OCI-LY3 (cell line): ENCODE measurements around the gene CLDN4.

Experiments
- H2AFZ ChIP-seq: fragments of 200-600, 300-600 bp; shearing (Covaris generic); 2 replicates; pipeline ENCODE4 v1.6.0; 2014; ENCODE audit warnings: antibody characterized with exemption, low read depth, low read length
- H3K27ac ChIP-seq: fragments of 200-600, 300-600 bp; sonication (generic); 2 replicates; pipeline ENCODE4 v1.5.1; 2014; ENCODE audit warnings: mild to moderate bottlenecking, low read length, moderate library complexity, mixed read lengths
- H3K27me3 ChIP-seq: fragments of 200-600, 300-600 bp; sonication (generic); 2 replicates; pipeline ENCODE4 v1.6.1; 2014; ENCODE audit warnings: low read depth, low read length, mixed read lengths
- H3K36me3 ChIP-seq: fragments of 200-600, 300-600 bp; sonication (generic); replicated peaks from 2 replicates; pipeline ENCODE3; 2014; ENCODE audit warnings: low read depth, low read length, mixed read lengths
- H3K4me1 ChIP-seq: fragments of 300-600, 200-600 bp; sonication (generic); 2 replicates; pipeline ENCODE4 v1.6.1; 2014; ENCODE audit warnings: low read length, mixed read lengths
- H3K4me2 ChIP-seq: fragments of 200-600, 300-600 bp; sonication (generic); 2 replicates; pipeline ENCODE4 v1.6.1; 2014; ENCODE audit warnings: low read length, mixed read lengths
- H3K4me3 ChIP-seq: fragments of 300-600, 200-600 bp; sonication (generic); 2 replicates; pipeline ENCODE4 v1.5.1; 2014; ENCODE audit warnings: antibody characterized with exemption, mild to moderate bottlenecking, low read length, moderate library complexity
- H3K79me2 ChIP-seq: fragments of 300-600, 200-600 bp; shearing (Covaris generic); 2 replicates; pipeline ENCODE4 v1.6.1; 2014; ENCODE audit warnings: mild to moderate bottlenecking, low read length, mixed read lengths
- H3K9ac ChIP-seq: fragments of 300-600, 200-600 bp; shearing (Covaris generic); 2 replicates; pipeline ENCODE4 v1.6.0; 2014; ENCODE audit warnings: mild to moderate bottlenecking, low read length, moderate library complexity
- H3K9me3 ChIP-seq: fragments of 200-600, 300-600 bp; shearing (Covaris generic); 2 replicates; pipeline ENCODE4 v1.6.1; 2014; ENCODE audit warnings: low read length, mixed read lengths; ENCODE audit not compliant: insufficient read depth
- H4K20me1 ChIP-seq: fragments of 200-600, 300-600 bp; sonication (generic); 2 replicates; pipeline ENCODE4 v1.6.1; 2016; ENCODE audit warnings: low read length, mixed read lengths; ENCODE audit not compliant: insufficient read depth
- CTCF ChIP-seq: fragments of 200-600, 300-600 bp; sonication (generic); IDR thresholded peaks from 2 replicates; pipeline ENCODE4 v1.5.1; 2014; ENCODE audit warnings: antibody characterized with exemption, low read length, low read depth
- EZH2phosphoT487 ChIP-seq: fragments of 200-600 bp; shearing (Covaris generic); IDR thresholded peaks from 2 replicates; pipeline ENCODE4 v1.6.1; 2018; ENCODE audit warnings: antibody characterized with exemption, mixed run types, low read depth

The CLDN4 gene

GRCh38 chr7:73829921-73830680 lies 695 bp upstream of the CLDN4 start:
- Histone ChIP-seq H3K27me3 (no peaks in the 10 kb centered on the region), H3K4me1 (peaks cover 42% of the 10 kb centered on the region), H3K27ac (no peak overlapping the region), H3K79me2 (no peaks in the 10 kb centered on the region), H3K9ac (no peak overlapping the region), H3K4me2 (no peak overlapping the region), H2AFZ (no peak overlapping the region), H3K36me3 (no peaks in the 10 kb centered on the region), H3K9me3 (no peaks in the 10 kb centered on the region), H4K20me1 (no peaks in the 10 kb centered on the region), H3K4me3 (no peak overlapping the region)
- TF ChIP-seq EZH2phosphoT487 (no peak), CTCF (no peak)

GRCh38 chr7:73831584-73831833 lies 713 bp downstream of the CLDN4 start:
- Histone ChIP-seq H3K4me3 (no peak overlapping the region), H4K20me1 (no peaks in the 10 kb centered on the region), H3K4me2 (no peak overlapping the region), H3K27me3 (no peaks in the 10 kb centered on the region), H3K36me3 (no peaks in the 10 kb centered on the region), H3K9ac (no peak overlapping the region), H3K27ac (no peak overlapping the region), H2AFZ (no peak overlapping the region), H3K9me3 (no peaks in the 10 kb centered on the region), H3K79me2 (no peaks in the 10 kb centered on the region), H3K4me1 (peaks cover 35% of the 10 kb centered on the region)
- TF ChIP-seq CTCF (no peak), EZH2phosphoT487 (no peak)

- peak overlapping the region; percentile 37; the same call in 1 of the 2 replicates for H3K4me2 ChIP-seq
- H3K9me3 ChIP-seq: no peaks in the 10 kb centered on the region
- no peak overlapping the region for H3K27ac ChIP-seq
- H2AFZ ChIP-seq: no peak overlapping the region; the same call in 1 of the 2 replicates
- H3K4me3 ChIP-seq: no peak overlapping the region
- no peaks in the 10 kb centered on the region for H3K79me2 ChIP-seq
- no peaks in the 10 kb centered on the region for H3K36me3 ChIP-seq
- no peaks in the 10 kb centered on the region for H4K20me1 ChIP-seq
- TF ChIP-seq EZH2phosphoT487: no peak
- TF ChIP-seq CTCF: no peak
- H3K4me1 ChIP-seq: peaks cover 29% of the 10 kb centered on the region
- H3K9ac ChIP-seq: no peak overlapping the region
- no peaks in the 10 kb centered on the region for H3K27me3 ChIP-seq
These were observed 1.2 kb downstream of the CLDN4 start for GRCh38 chr7:73831834-73832651.

DNA sequence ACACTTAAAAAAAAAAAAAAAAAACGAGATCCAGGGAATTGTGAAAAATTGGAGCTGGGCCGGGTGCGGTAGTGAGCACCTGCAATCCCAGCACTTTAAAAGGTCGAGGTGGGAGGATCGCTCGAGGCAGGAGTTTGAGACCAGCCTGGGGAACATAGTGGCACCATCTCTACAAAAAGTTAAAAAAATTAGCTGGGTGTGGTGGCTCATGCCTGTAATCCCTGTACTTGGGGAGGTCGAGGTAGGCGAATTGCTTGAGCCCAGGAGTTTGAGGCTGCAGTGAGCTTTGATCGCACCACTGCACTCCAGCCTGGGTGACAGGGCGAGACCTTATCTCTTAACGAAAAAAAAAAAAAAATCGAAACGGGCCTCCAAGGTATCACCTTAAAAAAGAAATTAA lies 2.0 kb downstream of the CLDN4 start:
- Histone ChIP-seq H3K9me3 (no peaks in the 10 kb centered on the region), H3K79me2 (no peaks in the 10 kb centered on the region), H3K9ac (no peak overlapping the region), H3K27me3 (no peaks in the 10 kb centered on the region), H3K36me3 (no peaks in the 10 kb centered on the region), H3K4me1 (peaks cover 22% of the 10 kb centered on the region), H3K4me2 (0 out of 2 replicates have a peak overlapping the region, but pooled peaks have one; percentile 37), H3K27ac (no peak overlapping the region), H2AFZ (no peak overlapping the region), H4K20me1 (no peaks in the 10 kb centered on the region), H3K4me3 (no peak overlapping the region)
- TF ChIP-seq EZH2phosphoT487 (no peak), CTCF (no peak)
